Osteoblast (primary cell): ENCODE measurements around the gene OCA2. TPM values are rescaled to one million over a fixed set of nuclear protein-coding genes. Genes with fewer than 3 reads are reported as not detected.

Experiments
- DNase-seq: peaks from one replicate; pipeline ENCODE4 v3.0.0; 2011; ENCODE audit warnings: low spot score, mixed read lengths; ENCODE audit not compliant: insufficient read length; ENCODE audit errors: missing footprints
- H2AFZ ChIP-seq: 2 replicates; pipeline ENCODE4 v1.6.0; 2011; ENCODE audit warnings: mild to moderate bottlenecking, low read length
- H3K27ac ChIP-seq: 2 replicates; pipeline ENCODE4 v1.5.1; 2011; ENCODE audit warnings: mild to moderate bottlenecking, low read depth, low read length, moderate library complexity
- H3K27me3 ChIP-seq: 2 replicates; pipeline ENCODE4 v1.6.0; 2012; ENCODE audit warnings: mild to moderate bottlenecking, control low read depth, inconsistent platforms, low read length, moderate library complexity; ENCODE audit not compliant: insufficient read depth
- H3K36me3 ChIP-seq: 2 replicates; pipeline ENCODE4 v1.5.1; 2011; ENCODE audit warnings: mild to moderate bottlenecking, low read length, control low read depth, moderate library complexity; ENCODE audit not compliant: insufficient read depth
- H3K4me1 ChIP-seq: 2 replicates; pipeline ENCODE4 v1.5.1; 2011; ENCODE audit warnings: mild to moderate bottlenecking, low read length, control low read depth, moderate library complexity; ENCODE audit not compliant: insufficient read depth
- H3K4me2 ChIP-seq: 2 replicates; pipeline ENCODE4 v1.6.0; 2011; ENCODE audit warnings: mild to moderate bottlenecking, low read length; ENCODE audit not compliant: insufficient read depth
- H3K4me3 ChIP-seq: fragments of 200-600 bp; sonication (generic); 3 replicates; pipeline ENCODE4 v1.5.1; 2012; ENCODE audit warnings: mild to moderate bottlenecking, low read length, inconsistent platforms; ENCODE audit not compliant: insufficient read depth
- H3K79me2 ChIP-seq: 2 replicates; pipeline ENCODE4 v1.6.0; 2012; ENCODE audit warnings: mild to moderate bottlenecking, low read length, control low read depth, inconsistent platforms; ENCODE audit not compliant: insufficient read depth
- H3K9me3 ChIP-seq: 2 replicates; pipeline ENCODE4 v1.5.1; 2011; ENCODE audit warnings: low read depth, low read length, control low read depth
- H4K20me1 ChIP-seq: 2 replicates; pipeline ENCODE4 v1.6.0; 2012; ENCODE audit warnings: mild to moderate bottlenecking, low read length, control low read depth; ENCODE audit not compliant: insufficient read depth
- total RNA-seq: library from RNA; depleted of rRNA; stranded (reverse); fragments of >200 nt; gene quantifications from 2 replicates; pipeline ENCODE4 v1.2.3, GENCODE V29; 2012
- TF ChIP-seq, protein P1 (sequence below): IDR thresholded peaks from 2 replicates; pipeline ENCODE4 v1.5.1; 2011; ENCODE audit warnings: mild to moderate bottlenecking, low read depth, low read length, moderate library complexity; ENCODE audit errors: extremely low read depth

Gene OCA2
- total RNA-seq, 1 donor, result not detected

DNA sequence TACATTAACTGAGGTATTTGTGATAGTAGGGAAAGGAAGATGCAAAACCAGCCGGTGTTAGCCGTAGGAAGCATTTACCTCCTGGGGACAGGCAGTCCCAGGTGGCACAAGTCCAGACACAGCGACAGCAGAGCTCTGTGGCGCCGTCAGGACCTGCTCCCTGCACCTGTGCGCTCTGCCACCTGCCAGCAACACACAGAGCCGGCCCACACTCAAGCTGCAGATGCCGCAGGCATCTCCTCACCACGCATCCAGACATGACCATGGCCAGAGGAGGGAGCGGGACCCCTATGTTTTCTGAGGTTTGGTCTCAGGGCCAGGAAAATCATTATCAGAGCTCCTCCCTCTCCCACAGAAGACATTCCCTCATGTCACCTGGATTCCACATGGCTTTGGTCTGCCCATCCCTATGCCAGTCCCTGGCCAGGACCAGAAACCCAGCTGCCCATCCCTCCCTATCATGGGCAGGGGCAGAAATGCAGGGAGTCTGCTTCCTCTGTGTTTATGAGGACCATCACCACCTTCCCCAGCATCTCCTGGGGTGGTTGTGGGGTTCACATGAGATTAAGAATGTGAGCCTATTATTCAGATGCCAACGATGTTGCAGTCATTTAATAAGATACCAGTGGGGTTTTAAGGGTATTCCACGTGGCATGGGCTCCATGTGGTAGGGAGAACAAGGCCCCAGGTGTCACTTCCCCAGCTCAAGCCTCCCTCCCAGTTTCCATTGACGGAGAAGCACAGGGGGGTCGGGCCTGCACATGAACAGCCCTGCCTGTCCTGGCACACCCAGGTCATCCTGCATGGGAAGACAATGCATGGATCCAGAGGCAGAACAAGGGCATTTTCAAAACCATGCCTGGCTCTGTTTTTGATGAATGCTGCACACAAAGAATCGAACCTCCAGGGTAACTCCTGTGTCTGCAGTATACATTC, 251.1 kb downstream of the OCA2 start:
- peaks cover 6% of the 10 kb centered on the region for H3K4me1 ChIP-seq
- H3K27me3 ChIP-seq, result no peaks in the 10 kb centered on the region
- no peaks in the 10 kb centered on the region for H4K20me1 ChIP-seq
- TF ChIP-seq, protein P1, sequence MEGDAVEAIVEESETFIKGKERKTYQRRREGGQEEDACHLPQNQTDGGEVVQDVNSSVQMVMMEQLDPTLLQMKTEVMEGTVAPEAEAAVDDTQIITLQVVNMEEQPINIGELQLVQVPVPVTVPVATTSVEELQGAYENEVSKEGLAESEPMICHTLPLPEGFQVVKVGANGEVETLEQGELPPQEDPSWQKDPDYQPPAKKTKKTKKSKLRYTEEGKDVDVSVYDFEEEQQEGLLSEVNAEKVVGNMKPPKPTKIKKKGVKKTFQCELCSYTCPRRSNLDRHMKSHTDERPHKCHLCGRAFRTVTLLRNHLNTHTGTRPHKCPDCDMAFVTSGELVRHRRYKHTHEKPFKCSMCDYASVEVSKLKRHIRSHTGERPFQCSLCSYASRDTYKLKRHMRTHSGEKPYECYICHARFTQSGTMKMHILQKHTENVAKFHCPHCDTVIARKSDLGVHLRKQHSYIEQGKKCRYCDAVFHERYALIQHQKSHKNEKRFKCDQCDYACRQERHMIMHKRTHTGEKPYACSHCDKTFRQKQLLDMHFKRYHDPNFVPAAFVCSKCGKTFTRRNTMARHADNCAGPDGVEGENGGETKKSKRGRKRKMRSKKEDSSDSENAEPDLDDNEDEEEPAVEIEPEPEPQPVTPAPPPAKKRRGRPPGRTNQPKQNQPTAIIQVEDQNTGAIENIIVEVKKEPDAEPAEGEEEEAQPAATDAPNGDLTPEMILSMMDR, result no peak
- no peak overlapping the region for H3K4me2 ChIP-seq
- no peaks in the 10 kb centered on the region for H3K36me3 ChIP-seq
- no peak for DNase-seq
- H3K27ac ChIP-seq, result no peak overlapping the region
- H3K4me3 ChIP-seq, result no peak overlapping the region
- no peaks in the 10 kb centered on the region for H3K9me3 ChIP-seq
- H2AFZ ChIP-seq, result no peak overlapping the region
- H3K79me2 ChIP-seq, result no peaks in the 10 kb centered on the region

DNA sequence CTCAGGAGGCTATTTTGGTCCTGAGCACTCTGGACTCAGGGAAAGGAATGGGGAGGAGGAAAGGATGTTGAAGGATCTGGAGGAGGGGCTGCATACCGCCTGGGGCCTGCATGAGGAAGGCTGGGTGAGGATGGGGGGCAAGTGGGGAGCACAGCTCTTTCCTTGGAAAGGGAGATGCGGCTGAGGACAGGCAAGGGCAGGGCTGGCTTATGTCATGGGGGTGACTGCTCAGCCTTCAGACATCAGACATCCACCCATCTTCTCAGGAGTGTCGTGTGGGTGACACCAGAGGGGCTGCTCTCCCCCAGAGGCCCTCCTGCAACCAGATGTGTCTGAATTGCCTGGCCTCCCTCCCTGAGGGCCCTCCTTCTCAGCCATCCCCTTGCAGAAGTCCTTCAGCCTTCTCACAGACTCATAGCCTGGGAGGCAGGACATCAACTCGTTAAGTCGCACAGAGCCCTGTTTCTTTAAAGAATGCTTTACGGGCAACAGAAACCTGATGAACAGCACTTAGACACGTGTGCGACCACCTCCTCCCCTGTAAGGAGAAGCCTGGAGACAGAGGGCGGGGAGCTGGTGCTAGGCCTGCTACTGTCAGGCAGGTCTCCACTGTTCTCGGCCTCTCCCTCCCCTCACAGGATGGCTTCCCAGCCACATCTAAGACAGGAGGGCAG, 252.3 kb downstream of the OCA2 start:
- Histone ChIP-seq H3K27me3 (no peaks in the 10 kb centered on the region), H3K79me2 (no peaks in the 10 kb centered on the region), H3K4me3 (no peak overlapping the region), H3K4me1 (peaks cover 6% of the 10 kb centered on the region), H2AFZ (no peak overlapping the region), H3K27ac (no peak overlapping the region), H3K36me3 (no peaks in the 10 kb centered on the region), H3K4me2 (no peak overlapping the region), H4K20me1 (no peaks in the 10 kb centered on the region), H3K9me3 (no peaks in the 10 kb centered on the region)
- TF ChIP-seq, protein P1, result no peak
- no peak for DNase-seq

DNA sequence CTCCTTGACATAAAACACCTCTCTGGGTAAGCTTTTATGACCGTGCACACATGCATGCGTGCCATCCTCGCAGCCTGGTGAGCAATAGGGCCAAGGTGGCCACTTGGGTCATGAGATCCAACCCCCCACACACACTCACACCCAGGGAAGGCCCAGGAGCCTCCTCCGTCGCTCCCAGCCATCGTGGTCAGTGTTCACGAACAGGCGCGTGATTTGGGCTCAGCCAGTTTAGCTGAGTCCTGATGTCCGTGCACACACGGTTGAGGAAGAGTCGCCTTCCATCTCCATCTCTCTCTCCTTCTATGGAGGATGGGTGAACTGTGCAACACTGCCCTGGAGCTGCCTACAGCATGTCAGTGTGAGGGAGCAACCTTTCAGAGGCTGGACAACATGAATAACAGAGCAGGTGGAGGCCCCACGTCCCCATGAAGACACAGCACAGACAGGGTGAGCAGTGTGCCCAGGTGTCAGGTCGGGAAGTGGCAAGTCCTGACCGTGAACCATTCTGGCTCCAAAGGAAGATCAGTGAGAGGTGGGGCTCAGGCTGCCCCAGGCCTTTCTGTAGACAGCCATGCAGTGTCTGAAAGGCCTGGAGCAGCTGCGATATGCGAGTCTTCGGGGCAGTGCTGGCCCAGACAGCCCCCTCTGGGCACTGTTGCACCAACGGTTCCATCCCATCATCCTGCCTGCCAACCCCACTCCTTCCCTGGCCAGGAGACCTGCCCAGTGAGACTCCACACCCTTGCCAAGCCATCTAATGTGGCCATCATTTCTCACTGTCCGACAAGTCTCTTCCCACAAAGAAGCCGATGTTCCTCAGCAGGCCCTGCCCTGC, 253.4 kb downstream of the OCA2 start:
- no peak overlapping the region for H3K4me3 ChIP-seq
- TF ChIP-seq, protein P1, result no peak
- H3K9me3 ChIP-seq, result no peaks in the 10 kb centered on the region
- no peak for DNase-seq
- no peaks in the 10 kb centered on the region for H3K79me2 ChIP-seq
- H3K27ac ChIP-seq, result no peak overlapping the region
- H2AFZ ChIP-seq, result no peak overlapping the region
- H4K20me1 ChIP-seq, result no peaks in the 10 kb centered on the region
- H3K4me1 ChIP-seq, result peaks cover 6% of the 10 kb centered on the region
- no peaks in the 10 kb centered on the region for H3K36me3 ChIP-seq
- no peaks in the 10 kb centered on the region for H3K27me3 ChIP-seq
- no peak overlapping the region for H3K4me2 ChIP-seq
